DND-41 (cell line): ENCODE measurements around the gene MAPK1.
A peak's percentile ranks its signal among the peaks of the same experiment; 100 is the strongest.

ENCODE experiments used
- ATAC-seq: fragments of 200-7000 bp; cut with Tn5 transposase; 3 replicates; pipeline ENCODE4 v1.9.1; 2021; ENCODE audit warnings: low read depth; ENCODE audit not compliant: insufficient read depth
- DNase-seq: peaks from one replicate; pipeline ENCODE4 v3.0.0-alpha.2; 2020
- H2AFZ ChIP-seq: 2 replicates; pipeline ENCODE4 v1.6.0; 2012; ENCODE audit warnings: low read depth, low read length
- H3K27ac ChIP-seq: 2 replicates; pipeline ENCODE4 v1.5.1; 2012; ENCODE audit warnings: low read length, inconsistent platforms
- H3K27me3 ChIP-seq: fragments of 200-600 bp; sonication (generic); 2 replicates; pipeline ENCODE4 v1.6.0; 2012; ENCODE audit warnings: low read length, mild to moderate bottlenecking, inconsistent platforms; ENCODE audit not compliant: insufficient read depth, poor library complexity
- H3K36me3 ChIP-seq: 2 replicates; pipeline ENCODE4 v1.5.1; 2012; ENCODE audit warnings: low read length, inconsistent platforms; ENCODE audit not compliant: insufficient read depth
- H3K4me1 ChIP-seq: 2 replicates; pipeline ENCODE4 v1.5.1; 2012; ENCODE audit warnings: mild to moderate bottlenecking, low read length; ENCODE audit not compliant: insufficient read depth
- H3K4me2 ChIP-seq: 2 replicates; pipeline ENCODE4 v1.6.0; 2012; ENCODE audit warnings: mild to moderate bottlenecking, moderate library complexity, low read length, inconsistent platforms; ENCODE audit not compliant: insufficient read depth
- H3K4me3 ChIP-seq, 2 experiments: fragments of 200-600 bp in 1 of 2; shearing (Covaris generic) in 1 of 2; 2 replicates each; pipeline ENCODE4 v1.5.1; 2012 to 2016; ENCODE audit warnings: inconsistent platforms in 2 of 2, low read length in 2 of 2, mild to moderate bottlenecking in 2 of 2, low read depth in 1 of 2, moderate library complexity in 1 of 2
- H3K79me2 ChIP-seq: 2 replicates; pipeline ENCODE4 v1.6.0; 2012; ENCODE audit warnings: low read length, inconsistent platforms; ENCODE audit not compliant: insufficient read depth
- H3K9ac ChIP-seq: 2 replicates; pipeline ENCODE4 v1.6.0; 2012; ENCODE audit warnings: low read depth, mild to moderate bottlenecking, inconsistent platforms, low read length, moderate library complexity
- H3K9me3 ChIP-seq: 2 replicates; pipeline ENCODE4 v1.5.1; 2012; ENCODE audit warnings: low read length, moderate library complexity, mild to moderate bottlenecking, inconsistent platforms; ENCODE audit not compliant: insufficient read depth, severe bottlenecking
- H4K20me1 ChIP-seq: 2 replicates; pipeline ENCODE4 v1.6.0; 2012; ENCODE audit warnings: low read length; ENCODE audit not compliant: insufficient read depth
- CTCF ChIP-seq: IDR thresholded peaks from 2 replicates; pipeline ENCODE4 v1.5.1; 2012; ENCODE audit warnings: borderline replicate concordance, low read length, moderate library complexity, mild to moderate bottlenecking; ENCODE audit not compliant: poor library complexity, severe bottlenecking; ENCODE audit errors: extremely low read depth
- EZH2 ChIP-seq: IDR thresholded peaks from 3 replicates; pipeline ENCODE4 v1.6.1; 2012; ENCODE audit warnings: borderline replicate concordance, low read depth, mild to moderate bottlenecking, moderate library complexity, low read length, inconsistent platforms; ENCODE audit not compliant: severe bottlenecking

The MAPK1 gene

GRCh38 chr22:21758091-21758864 lies 109.2 kb downstream of the MAPK1 start:
- H4K20me1 ChIP-seq = no peaks in the 10 kb centered on the region
- peaks cover 50% of the 10 kb centered on the region for H3K36me3 ChIP-seq
- no peak for ATAC-seq
- no peak overlapping the region for H2AFZ ChIP-seq
- no peak overlapping the region for H3K4me3 ChIP-seq
- H3K79me2 ChIP-seq = no peaks in the 10 kb centered on the region
- no peaks in the 10 kb centered on the region for H3K9me3 ChIP-seq
- TF ChIP-seq CTCF (no peak), EZH2 (no peak)
- no peak overlapping the region for H3K9ac ChIP-seq
- no peaks in the 10 kb centered on the region for H3K4me1 ChIP-seq
- no peaks in the 10 kb centered on the region for H3K27me3 ChIP-seq
- DNase-seq = no peak
- no peak overlapping the region for H3K4me2 ChIP-seq
- no peak overlapping the region for H3K27ac ChIP-seq

GRCh38 chr22:21755851-21756284 lies 111.6 kb downstream of the MAPK1 start:
- ATAC-seq (no peak), DNase-seq (no peak)
- Histone ChIP-seq H3K9me3 (no peaks in the 10 kb centered on the region), H3K4me2 (no peak overlapping the region), H3K9ac (no peak overlapping the region), H2AFZ (no peak overlapping the region), H3K36me3 (peaks cover 28% of the 10 kb centered on the region), H3K79me2 (no peaks in the 10 kb centered on the region), H3K27me3 (no peaks in the 10 kb centered on the region), H3K4me1 (no peaks in the 10 kb centered on the region), H4K20me1 (no peaks in the 10 kb centered on the region), H3K27ac (no peak overlapping the region), H3K4me3 (no peak overlapping the region)
- no peak for TF ChIP-seq EZH2
- no peak for TF ChIP-seq CTCF

GRCh38 chr22:21754523-21754922 lies 112.9 kb downstream of the MAPK1 start:
- Histone ChIP-seq H3K4me1 (no peaks in the 10 kb centered on the region), H3K36me3 (peaks cover 15% of the 10 kb centered on the region), H3K4me3 (no peak overlapping the region), H3K27ac (no peak overlapping the region), H2AFZ (no peak overlapping the region), H3K79me2 (no peaks in the 10 kb centered on the region), H3K4me2 (no peak overlapping the region), H3K9me3 (no peaks in the 10 kb centered on the region), H3K9ac (no peak overlapping the region), H3K27me3 (no peaks in the 10 kb centered on the region), H4K20me1 (no peaks in the 10 kb centered on the region)
- DNase-seq = no peak
- TF ChIP-seq CTCF (no peak), EZH2 (no peak)
- peak; percentile 41; the same call in 1 of the 3 replicates for ATAC-seq
